IPS DF 4.7 (cell line): ENCODE data around the gene VEGFA.
"Not testable (repeated sequence)": the region's sequence is repeated elsewhere in the genome, so short reads cannot be mapped to it uniquely, and the experiment has no call there.

Experiments
- DNase-seq: peaks from one replicate; pipeline ENCODE4 v3.0.0-alpha.2; 2013; ENCODE audit warnings: low spot score; ENCODE audit errors: extremely low read depth

The VEGFA gene

GRCh38 chr6:43801495-43802181, 31.6 kb downstream of the VEGFA start:
- DNase-seq = no peak

GRCh38 chr6:43803055-43803782, 33.2 kb downstream of the VEGFA start:
- DNase-seq = no peak

- DNase-seq = no peak
Measured at GRCh38 chr6:43803783-43804549, 34.0 kb downstream of the VEGFA start.

- no peak for DNase-seq
Measured at GRCh38 chr6:43804550-43805223, 34.7 kb downstream of the VEGFA start.

- no peak for DNase-seq
Measured at GRCh38 chr6:43805699-43806042, 35.7 kb downstream of the VEGFA start.

- DNase-seq = no peak
Measured at GRCh38 chr6:43806043-43806757, 36.2 kb downstream of the VEGFA start.

GRCh38 chr6:43806758-43807227, 36.8 kb downstream of the VEGFA start:
- no peak for DNase-seq

GRCh38 chr6:43807228-43808061, 37.4 kb downstream of the VEGFA start:
- no peak for DNase-seq

- DNase-seq = no peak
Measured at GRCh38 chr6:43808412-43808811, 38.4 kb downstream of the VEGFA start.

GRCh38 chr6:43809417-43810305, 39.6 kb downstream of the VEGFA start:
- DNase-seq = no peak

GRCh38 chr6:43810965-43811732, 41.1 kb downstream of the VEGFA start:
- no peak for DNase-seq

GRCh38 chr6:43811733-43812099, 41.7 kb downstream of the VEGFA start:
- DNase-seq = no peak

- no peak for DNase-seq
Measured at GRCh38 chr6:43812850-43813578, 43.0 kb downstream of the VEGFA start.

- DNase-seq = no peak
Measured at GRCh38 chr6:43814111-43814510, 44.1 kb downstream of the VEGFA start.

GRCh38 chr6:43814865-43815264, 44.9 kb downstream of the VEGFA start:
- DNase-seq = no peak

GRCh38 chr6:43817192-43817591, 47.2 kb downstream of the VEGFA start:
- DNase-seq = no peak

GRCh38 chr6:43818973-43819372, 49.0 kb downstream of the VEGFA start:
- not testable (repeated sequence) for DNase-seq

GRCh38 chr6:43819958-43820357, 49.9 kb downstream of the VEGFA start:
- DNase-seq = no peak
